Measurements from ENCODE around the gene NEK11. TPM values are rescaled to one million over a fixed set of nuclear protein-coding genes. Genes with fewer than 3 reads are reported as not detected.

Gene NEK11
- total and polyA plus RNA-seq, 4 experiments from 2014 or later, result 1.9 to 6.2 (median 4.5) TPM

GRCh38 chr3:131261104-131261503 is 234.4 kb downstream of the NEK11 start:
- Mint-ChIP-seq H3K27me3 (no peaks in the 10 kb centered on the region), H3K27ac (no peak overlapping the region), H3K4me1 (peaks cover 0 to 2% (median 0%) of the 10 kb centered on the region in 4 donors), H3K4me3 (no peak overlapping the region), H3K9me3 (peaks cover 0 to 22% (median 12%) of the 10 kb centered on the region in 8 donors), H3K36me3 (peaks cover 3 to 7% of the 10 kb centered on the region in 2 donors)
- H3K27me3 ChIP-seq (ENCODE audit: insufficient read depth, low read length), result no peaks in the 10 kb centered on the region
- DNase-seq, result no peak
- intact Hi-C loops (cut with micrococcal nuclease), result loop anchor here (5.0 kb wide), 1 partner anchor 274 kb away; no protein-coding TSS in a partner anchor
- no peaks in the 10 kb centered on the region for H3K4me1 ChIP-seq (ENCODE audit: insufficient read depth, low read length)
- ChIA-PET CTCF (ENCODE audit: partially characterized antibody) (interaction anchor here (1.1 kb wide), 1 partner anchor 9 kb away, joined by 3 read pairs; no protein-coding TSS in a partner anchor), POLR2A (ENCODE audit: partially characterized antibody) (no interaction called here)
- no peaks in the 10 kb centered on the region for H3K9me3 ChIP-seq (ENCODE audit: control insufficient read depth in 1 of 2, low read length in 2 of 2)
- no peak overlapping the region for H3K27ac ChIP-seq (ENCODE audit: low read depth, low read length)
- no peaks in the 10 kb centered on the region for H3K36me3 ChIP-seq (ENCODE audit: insufficient read depth, low read length)
- H3K4me3 ChIP-seq (ENCODE audit: low read length in 2 of 2), result no peak overlapping the region

DNA sequence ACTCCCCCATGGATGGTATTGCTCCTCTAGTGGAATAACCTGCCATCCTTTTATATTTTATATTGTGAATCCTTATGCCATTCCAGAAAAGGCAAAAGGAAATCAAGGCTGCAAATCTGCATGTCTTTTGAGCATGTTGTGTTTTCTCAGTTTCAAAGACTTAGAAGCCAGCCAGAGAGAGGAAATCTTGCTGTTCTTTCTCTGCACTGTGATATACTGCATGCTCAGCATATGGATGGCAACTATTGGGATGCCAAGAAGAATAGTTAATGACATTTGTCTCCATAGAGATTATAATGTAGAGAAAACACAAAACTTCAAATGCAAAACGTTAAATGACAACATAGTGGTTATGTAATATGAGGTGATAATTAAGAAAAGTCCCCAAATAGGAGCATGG is 248.9 kb downstream of the NEK11 start:
- intact Hi-C loops (cut with micrococcal nuclease), result no loop called here
- POLR2A ChIA-PET (ENCODE audit: partially characterized antibody), result no interaction called here

GRCh38 chr3:131277836-131278497 is 251.3 kb downstream of the NEK11 start:
- Histone ChIP-seq H3K27me3 (ENCODE audit: insufficient read depth, low read length) (no peaks in the 10 kb centered on the region), H3K9me3 (ENCODE audit: control insufficient read depth in 1 of 2, low read length in 2 of 2) (no peaks in the 10 kb centered on the region), H3K27ac (ENCODE audit: low read depth, low read length) (no peak overlapping the region), H3K4me3 (ENCODE audit: low read length in 2 of 2) (no peak overlapping the region), H3K36me3 (ENCODE audit: insufficient read depth, low read length) (no peaks in the 10 kb centered on the region), H3K4me1 (ENCODE audit: insufficient read depth, low read length) (no peaks in the 10 kb centered on the region)
- peaks cover 0 to 2% (median 0%) of the 10 kb centered on the region in 8 donors for H3K9me3 Mint-ChIP-seq
- intact Hi-C loops (cut with micrococcal nuclease), result no loop called here
- no peaks in the 10 kb centered on the region for H3K27me3 Mint-ChIP-seq
- peaks cover 0 to 4% of the 10 kb centered on the region in 2 donors for H3K36me3 Mint-ChIP-seq
- H3K4me3 Mint-ChIP-seq, result no peak overlapping the region
- ChIA-PET POLR2A (ENCODE audit: partially characterized antibody) (no interaction called here), CTCF (ENCODE audit: partially characterized antibody) (no interaction called here)
- no peaks in the 10 kb centered on the region for H3K4me1 Mint-ChIP-seq
- DNase-seq, result no peak
- no peak overlapping the region for H3K27ac Mint-ChIP-seq

More for the DNA sequence above, 248.9 kb downstream of the NEK11 start:
- Mint-ChIP-seq H3K4me3 (no peak overlapping the region), H3K9me3 (peaks cover 0 to 2% (median 0%) of the 10 kb centered on the region in 8 donors), H3K36me3 (peaks cover 0 to 4% of the 10 kb centered on the region in 2 donors), H3K27ac (no peak overlapping the region), H3K27me3 (no peaks in the 10 kb centered on the region), H3K4me1 (no peaks in the 10 kb centered on the region)
- DNase-seq, result no peak
- no peaks in the 10 kb centered on the region for H3K9me3 ChIP-seq (ENCODE audit: control insufficient read depth in 1 of 2, low read length in 2 of 2)
- no peaks in the 10 kb centered on the region for H3K36me3 ChIP-seq (ENCODE audit: insufficient read depth, low read length)
- CTCF ChIA-PET (ENCODE audit: partially characterized antibody), result no interaction called here
- H3K4me3 ChIP-seq (ENCODE audit: low read length in 2 of 2), result no peak overlapping the region
- H3K27me3 ChIP-seq (ENCODE audit: insufficient read depth, low read length), result no peaks in the 10 kb centered on the region
- H3K27ac ChIP-seq (ENCODE audit: low read depth, low read length), result no peak overlapping the region
- H3K4me1 ChIP-seq (ENCODE audit: insufficient read depth, low read length), result no peaks in the 10 kb centered on the region

DNA sequence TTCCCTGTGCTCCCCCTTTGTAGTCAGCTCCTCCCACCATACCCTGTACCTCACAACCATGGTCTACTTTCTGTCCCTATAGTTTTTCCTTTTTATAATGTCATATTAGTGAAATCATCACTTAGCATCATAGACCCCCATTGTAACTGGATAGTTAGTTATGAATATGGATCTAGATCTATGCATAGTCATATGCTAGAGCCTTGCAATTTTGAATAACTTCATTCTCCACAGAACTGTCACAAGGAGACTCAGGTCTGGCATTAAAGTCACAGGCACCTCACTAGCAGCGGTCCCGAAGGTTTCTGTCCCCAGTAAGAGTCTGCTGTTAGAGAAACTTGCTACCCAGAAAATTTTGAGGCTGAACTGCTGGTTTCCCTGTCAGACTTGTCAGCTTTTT is 252.9 kb downstream of the NEK11 start:
- CTCF ChIA-PET (ENCODE audit: partially characterized antibody), result no interaction called here
- Mint-ChIP-seq H3K4me1 (no peaks in the 10 kb centered on the region), H3K4me3 (no peak overlapping the region), H3K9me3 (peaks cover 0 to 2% (median 0%) of the 10 kb centered on the region in 8 donors), H3K36me3 (peaks cover 0 to 4% of the 10 kb centered on the region in 2 donors), H3K27me3 (no peaks in the 10 kb centered on the region), H3K27ac (no peak overlapping the region)
- Histone ChIP-seq H3K9me3 (ENCODE audit: control insufficient read depth in 1 of 2, low read length in 2 of 2) (no peaks in the 10 kb centered on the region), H3K4me3 (ENCODE audit: low read length in 2 of 2) (no peak overlapping the region), H3K27me3 (ENCODE audit: insufficient read depth, low read length) (no peaks in the 10 kb centered on the region), H3K4me1 (ENCODE audit: insufficient read depth, low read length) (no peaks in the 10 kb centered on the region), H3K36me3 (ENCODE audit: insufficient read depth, low read length) (no peaks in the 10 kb centered on the region), H3K27ac (ENCODE audit: low read depth, low read length) (no peak overlapping the region)
- POLR2A ChIA-PET (ENCODE audit: partially characterized antibody), result no interaction called here
- intact Hi-C loops (cut with micrococcal nuclease), result no loop called here
- no peak for DNase-seq

- Histone ChIP-seq H3K4me1 (ENCODE audit: insufficient read depth, low read length) (no peaks in the 10 kb centered on the region), H3K4me3 (ENCODE audit: low read length in 2 of 2) (no peak overlapping the region), H3K27me3 (ENCODE audit: insufficient read depth, low read length) (no peaks in the 10 kb centered on the region), H3K36me3 (ENCODE audit: insufficient read depth, low read length) (no peaks in the 10 kb centered on the region), H3K9me3 (ENCODE audit: control insufficient read depth in 1 of 2, low read length in 2 of 2) (no peaks in the 10 kb centered on the region), H3K27ac (ENCODE audit: low read depth, low read length) (no peak overlapping the region)
- Mint-ChIP-seq H3K27ac (no peak overlapping the region), H3K4me1 (no peaks in the 10 kb centered on the region), H3K4me3 (no peak overlapping the region), H3K9me3 (peaks cover 0 to 2% (median 0%) of the 10 kb centered on the region in 8 donors), H3K36me3 (peaks cover 0 to 4% of the 10 kb centered on the region in 2 donors), H3K27me3 (no peaks in the 10 kb centered on the region)
- POLR2A ChIA-PET (ENCODE audit: partially characterized antibody), result no interaction called here
- intact Hi-C loops (cut with micrococcal nuclease), result no loop called here
- CTCF ChIA-PET (ENCODE audit: partially characterized antibody), result no interaction called here
- no peak for DNase-seq
Measured at GRCh38 chr3:131282379-131282778, 255.7 kb downstream of the NEK11 start.

DNA sequence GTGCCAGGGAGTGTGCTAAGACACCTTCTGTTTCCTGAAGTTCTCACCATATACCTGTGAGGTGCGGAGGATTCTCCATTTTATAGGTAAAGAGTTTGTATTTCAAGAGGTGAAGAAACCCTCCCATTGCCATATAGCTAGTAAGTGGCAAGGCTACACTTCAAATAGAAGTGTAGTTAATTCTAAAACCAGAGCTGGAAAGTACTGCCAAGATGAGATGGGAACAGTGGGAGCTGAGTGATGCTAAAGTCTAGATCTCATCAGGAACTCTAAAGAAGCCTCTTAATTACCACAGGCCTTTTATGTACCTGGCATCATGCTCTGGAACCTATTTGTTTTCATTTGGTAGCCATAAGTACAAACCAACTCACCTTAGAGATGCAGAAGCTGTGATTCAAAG is 256.3 kb downstream of the NEK11 start:
- ChIA-PET POLR2A (ENCODE audit: partially characterized antibody) (no interaction called here), CTCF (ENCODE audit: partially characterized antibody) (no interaction called here)
- Mint-ChIP-seq H3K9me3 (peaks cover 0 to 2% (median 0%) of the 10 kb centered on the region in 8 donors), H3K36me3 (peaks cover 0 to 4% of the 10 kb centered on the region in 2 donors), H3K27me3 (no peaks in the 10 kb centered on the region), H3K27ac (no peak overlapping the region), H3K4me3 (no peak overlapping the region), H3K4me1 (no peaks in the 10 kb centered on the region)
- H3K36me3 ChIP-seq (ENCODE audit: insufficient read depth, low read length), result no peaks in the 10 kb centered on the region
- intact Hi-C loops (cut with micrococcal nuclease), result no loop called here
- no peaks in the 10 kb centered on the region for H3K9me3 ChIP-seq (ENCODE audit: control insufficient read depth in 1 of 2, low read length in 2 of 2)
- no peak for DNase-seq
- no peak overlapping the region for H3K27ac ChIP-seq (ENCODE audit: low read depth, low read length)
- H3K4me3 ChIP-seq (ENCODE audit: low read length in 2 of 2), result no peak overlapping the region
- H3K4me1 ChIP-seq (ENCODE audit: insufficient read depth, low read length), result no peaks in the 10 kb centered on the region
- no peaks in the 10 kb centered on the region for H3K27me3 ChIP-seq (ENCODE audit: insufficient read depth, low read length)

GRCh38 chr3:131283862-131284261 is 257.2 kb downstream of the NEK11 start:
- no peaks in the 10 kb centered on the region for H3K36me3 ChIP-seq (ENCODE audit: insufficient read depth, low read length)
- ChIA-PET POLR2A (ENCODE audit: partially characterized antibody) (no interaction called here), CTCF (ENCODE audit: partially characterized antibody) (no interaction called here)
- H3K9me3 Mint-ChIP-seq, result no peaks in the 10 kb centered on the region
- H3K36me3 Mint-ChIP-seq, result no peaks in the 10 kb centered on the region
- H3K27me3 Mint-ChIP-seq, result no peaks in the 10 kb centered on the region
- DNase-seq, result no peak
- H3K4me1 Mint-ChIP-seq, result no peaks in the 10 kb centered on the region
- no peak overlapping the region for H3K27ac Mint-ChIP-seq
- H3K27me3 ChIP-seq (ENCODE audit: insufficient read depth, low read length), result no peaks in the 10 kb centered on the region
- no peak overlapping the region for H3K4me3 Mint-ChIP-seq
- no peak overlapping the region for H3K27ac ChIP-seq (ENCODE audit: low read depth, low read length)
- intact Hi-C loops (cut with micrococcal nuclease), result no loop called here
- H3K9me3 ChIP-seq (ENCODE audit: control insufficient read depth in 1 of 2, low read length in 2 of 2), result no peaks in the 10 kb centered on the region
- H3K4me1 ChIP-seq (ENCODE audit: insufficient read depth, low read length), result no peaks in the 10 kb centered on the region
- H3K4me3 ChIP-seq (ENCODE audit: low read length in 2 of 2), result no peak overlapping the region

Measured in CD4-positive, alpha-beta memory T cell (primary cell).